Pancreas (tissue), 10 donors: Measurements from ENCODE around the gene RAB1B. TPM values are rescaled to one million over a fixed set of nuclear protein-coding genes. Genes with fewer than 3 reads are reported as not detected.
A peak's percentile ranks its signal among the peaks of the same experiment; 100 is the strongest.

Experiments used
- ATAC-seq, 4 donors: fragments of 200-7000 bp; cut with Tn5 transposase; one replicate each; pipeline versions ENCODE4 v1.8.0 to v1.9.1; 2020; ENCODE audit warnings: mild to moderate bottlenecking in 4 of 4, moderate library complexity in 4 of 4
- DNase-seq, 6 donors: peaks; one replicate each; pipeline ENCODE4 v3.0.0-alpha.2; 2020
- FAIRE-seq: peaks from 2 replicates; lab custom pipeline; 2012; peaks lifted over from hg19 to GRCh38; lab: Jason Lieb, UNC
- H3K27ac ChIP-seq, 4 donors: fragments of 200-600 bp; sonication (generic); 1 replicate in 3 of 4; 2 replicates in 1 of 4; pipeline versions ENCODE4 v1.5.0 to v1.8.0; 2020
- H3K27me3 ChIP-seq, 4 donors: fragments of 200-600 bp; one replicate each; pipeline ENCODE4 v1.8.0; 2021
- H3K36me3 ChIP-seq, 3 donors: fragments of 200-600 bp; sonication (generic) in 1 of 3; one replicate each; pipeline versions ENCODE4 v1.5.0 to v1.8.0; 2020 to 2021
- H3K4me1 ChIP-seq, 3 donors: fragments of 200-600 bp; one replicate each; pipeline ENCODE4 v1.8.0; 2021
- H3K4me3 ChIP-seq, 4 donors: fragments of 200-600 bp; sonication (generic) in 2 of 4; one replicate each; pipeline versions ENCODE4 v1.5.0 to v1.8.0; 2020 to 2021
- H3K9me3 ChIP-seq, 4 donors: fragments of 200-600 bp; one replicate each; pipeline ENCODE4 v1.8.0; 2021
- WGBS, 2 donors: extraction: QIAGEN DNeasy Blood & Tissue Kit; methylation state at CpG; one replicate each; pipeline ENCODE4 v1.1.7; 2013; 5-methylcytosine and 5-hydroxymethylcytosine counted together
- intact Hi-C, 3 donors: fragments of 100-400 bp; cut with DNase I; formaldehyde crosslinking; loops; one replicate each; pipeline versions ENCODE4 v1.11.1 to v1.14.2; 2022
- polyA plus RNA-seq, 2 donors: library from polyadenylated mRNA; stranded (reverse); fragments of 200-250 nt; gene quantifications; one replicate each; pipeline ENCODE4 v1.2.3, GENCODE V29; 2013
- total RNA-seq, 6 donors: library from RNA; stranded (reverse); fragmentation: NEBNext Ultra II Directional in 4 of 6; extraction: Animal tissue kit (Norgen Biotek cat#: 25700) in 4 of 6; gene quantifications; one replicate each; pipeline versions ENCODE4 v1.2.1 to v1.2.4, GENCODE V29; 2021 to 2023
- TF ChIP-seq, protein P1 (sequence below), 4 donors: fragments of 200-600 bp; sonication (generic) in 3 of 4; IDR thresholded peaks; one replicate each; pipeline versions ENCODE4 v1.5.0 to v1.8.0; 2021; ENCODE audit warnings: antibody characterized with exemption in 4 of 4
- donor health status: healthy with polysubstance abuse.
- donor health status: DM: no; HTN: no; CAD: no; lungs with moderate emphysema.
- donor health status: DM: no; HTN: no; CAD: no.
- donor health status: control.
- donor health status: control.
- donor health status: Bipolar disorder and iron deficiency.
- donor health status: DM: yes; HTN: yes; CAD: no.
- donor health status: DM: no; HTN: no; CAD: no.
- donor health status: DM: no; HTN: no; CAD: no.
- donor health status: DM: yes; HTN: yes; CAD: no.

RAB1B gene
- total and polyA plus RNA-seq, 8 donors, result 36.8 to 96.2 (median 55.1) TPM

DNA sequence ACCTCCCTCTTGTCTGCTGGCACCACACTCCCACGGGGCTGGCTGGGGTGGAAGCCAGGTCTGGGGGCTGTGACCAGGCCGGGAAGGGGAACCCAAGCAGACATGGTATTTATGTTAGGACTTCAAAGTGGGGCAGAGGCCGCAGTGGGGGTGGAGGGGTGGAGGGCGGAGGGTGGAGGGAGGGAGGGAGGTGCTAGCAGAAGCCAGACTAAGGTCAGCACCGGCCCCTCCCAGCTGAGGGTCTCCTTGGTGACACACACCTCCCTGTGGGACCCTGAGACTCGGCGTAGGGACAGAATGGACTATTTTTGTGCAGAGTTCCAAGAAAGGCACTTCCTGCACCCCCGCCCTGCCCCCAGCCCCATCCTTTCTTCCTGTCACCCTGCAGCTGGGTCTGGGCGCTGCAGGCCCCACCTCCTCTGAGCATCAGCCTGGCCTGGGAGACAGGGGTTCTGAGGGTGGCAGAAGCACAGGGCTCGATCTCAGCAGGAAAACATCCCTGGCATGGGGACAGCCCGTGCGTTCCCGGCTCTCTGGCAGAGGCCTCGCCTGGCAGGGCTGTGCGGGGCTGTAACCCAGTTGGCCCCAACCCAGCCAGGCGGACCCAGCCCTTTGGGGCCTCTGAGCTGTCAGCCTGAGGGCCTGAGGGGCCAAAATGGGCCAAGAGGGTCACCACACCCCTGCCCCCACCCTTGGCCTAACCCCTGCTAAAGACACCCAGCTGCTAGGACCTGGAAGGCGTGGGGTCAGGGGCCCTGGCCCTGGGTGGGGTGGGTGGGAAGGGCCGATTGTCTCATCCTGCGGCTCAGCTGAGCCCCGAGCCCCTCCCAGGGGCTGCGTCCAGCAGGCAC, 58.0 kb downstream of the RAB1B start:
- intact Hi-C loops, result no loop called here
- H3K4me3 ChIP-seq, result no peak overlapping the region
- FAIRE-seq (no peak), ATAC-seq (peak in 1 of 4 donors; percentile 3), DNase-seq (peak in 2 of 6 donors; percentile 53 to 69)
- no peaks in the 10 kb centered on the region for H3K36me3 ChIP-seq
- WGBS, 2 donors, result 63 to 65% methylated on average over 16 to 21 of the region's 21 CpGs
- H3K27me3 ChIP-seq, result no peaks in the 10 kb centered on the region
- H3K27ac ChIP-seq, result peak overlapping the region in 1 of 4 donors; percentile 12
- H3K4me1 ChIP-seq, result no peaks in the 10 kb centered on the region
- TF ChIP-seq, protein P1, sequence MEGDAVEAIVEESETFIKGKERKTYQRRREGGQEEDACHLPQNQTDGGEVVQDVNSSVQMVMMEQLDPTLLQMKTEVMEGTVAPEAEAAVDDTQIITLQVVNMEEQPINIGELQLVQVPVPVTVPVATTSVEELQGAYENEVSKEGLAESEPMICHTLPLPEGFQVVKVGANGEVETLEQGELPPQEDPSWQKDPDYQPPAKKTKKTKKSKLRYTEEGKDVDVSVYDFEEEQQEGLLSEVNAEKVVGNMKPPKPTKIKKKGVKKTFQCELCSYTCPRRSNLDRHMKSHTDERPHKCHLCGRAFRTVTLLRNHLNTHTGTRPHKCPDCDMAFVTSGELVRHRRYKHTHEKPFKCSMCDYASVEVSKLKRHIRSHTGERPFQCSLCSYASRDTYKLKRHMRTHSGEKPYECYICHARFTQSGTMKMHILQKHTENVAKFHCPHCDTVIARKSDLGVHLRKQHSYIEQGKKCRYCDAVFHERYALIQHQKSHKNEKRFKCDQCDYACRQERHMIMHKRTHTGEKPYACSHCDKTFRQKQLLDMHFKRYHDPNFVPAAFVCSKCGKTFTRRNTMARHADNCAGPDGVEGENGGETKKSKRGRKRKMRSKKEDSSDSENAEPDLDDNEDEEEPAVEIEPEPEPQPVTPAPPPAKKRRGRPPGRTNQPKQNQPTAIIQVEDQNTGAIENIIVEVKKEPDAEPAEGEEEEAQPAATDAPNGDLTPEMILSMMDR (IDR thresholded peaks at IDR 0.05), result no peak
- no peaks in the 10 kb centered on the region for H3K9me3 ChIP-seq

Other genes with a start within 250 kb of the RAB1B start
- gene CATSPER1, start 242.2 kb upstream of the RAB1B start, total RNA-seq, result under 1 TPM in 2 of 6 donors, not detected in 4; 0.06 to 0.41 TPM
- gene CATSPER1, start 242.2 kb upstream of the RAB1B start, polyA plus RNA-seq, result under 1 TPM; 0.27 to 0.38 TPM
- under 1 TPM in 5 of 6 donors, not detected in 1; 0.20 to 0.83 (median 0.43) TPM for gene GAL3ST3, start 219.5 kb upstream of the RAB1B start, total RNA-seq
- gene GAL3ST3, start 219.5 kb upstream of the RAB1B start, polyA plus RNA-seq, result 1 to 10 TPM in 1 of 2 donors, under 1 TPM in 1; 0.27 to 1.8 TPM
- 100 to 1,000 TPM in 1 of 6 donors, 10 to 100 TPM in 5; 64.4 to 118 (median 83.3) TPM for gene SF3B2, start 216.3 kb upstream of the RAB1B start, total RNA-seq
- gene SF3B2, start 216.3 kb upstream of the RAB1B start, polyA plus RNA-seq, result 10 to 100 TPM; 75.8 to 99.0 TPM
- gene PACS1, start 198.4 kb upstream of the RAB1B start, total RNA-seq, result 10 to 100 TPM; 19.6 to 61.0 (median 28.8) TPM
- 10 to 100 TPM; 16.9 to 27.1 TPM for gene PACS1, start 198.4 kb upstream of the RAB1B start, polyA plus RNA-seq
- gene KLC2, start 10.9 kb upstream of the RAB1B start, total RNA-seq, result 10 to 100 TPM in 2 of 6 donors, 1 to 10 TPM in 4; 7.7 to 15.8 (median 9.4) TPM
- gene KLC2, start 10.9 kb upstream of the RAB1B start, polyA plus RNA-seq, result 10 to 100 TPM; 23.3 to 35.4 TPM
- gene CNIH2, start 9.5 kb downstream of the RAB1B start, total RNA-seq, result 1 to 10 TPM in 5 of 6 donors, under 1 TPM in 1; 0.83 to 6.8 (median 1.9) TPM
- 10 to 100 TPM in 1 of 2 donors, 1 to 10 TPM in 1; 8.0 to 34.3 TPM for gene CNIH2, start 9.5 kb downstream of the RAB1B start, polyA plus RNA-seq
- gene YIF1A, start 20.5 kb downstream of the RAB1B start, total RNA-seq, result 10 to 100 TPM; 39.7 to 64.9 (median 49.1) TPM
- 100 to 1,000 TPM in 1 of 2 donors, 10 to 100 TPM in 1; 82.7 to 112 TPM for gene YIF1A, start 20.5 kb downstream of the RAB1B start, polyA plus RNA-seq
- gene TMEM151A, start 23.3 kb downstream of the RAB1B start, total RNA-seq, result under 1 TPM; 0.49 to 0.79 (median 0.72) TPM
- 1 to 10 TPM; 1.6 to 4.4 TPM for gene TMEM151A, start 23.3 kb downstream of the RAB1B start, polyA plus RNA-seq
- gene CD248, start 48.4 kb downstream of the RAB1B start, total RNA-seq, result 10 to 100 TPM in 3 of 6 donors, 1 to 10 TPM in 3; 1.2 to 17.7 (median 7.5) TPM
- 1 to 10 TPM; 2.5 to 4.0 TPM for gene CD248, start 48.4 kb downstream of the RAB1B start, polyA plus RNA-seq
- 1 to 10 TPM; 2.7 to 5.0 (median 4.1) TPM for gene RIN1, start 67.8 kb downstream of the RAB1B start, total RNA-seq
- 10 to 100 TPM in 1 of 2 donors, 1 to 10 TPM in 1; 9.2 to 15.7 TPM for gene RIN1, start 67.8 kb downstream of the RAB1B start, polyA plus RNA-seq
- 10 to 100 TPM; 14.3 to 22.0 (median 19.7) TPM for gene BRMS1, start 76.5 kb downstream of the RAB1B start, total RNA-seq
- 10 to 100 TPM; 46.9 to 65.0 TPM for gene BRMS1, start 76.5 kb downstream of the RAB1B start, polyA plus RNA-seq
- gene B4GAT1, start 79.0 kb downstream of the RAB1B start, total RNA-seq, result 10 to 100 TPM in 5 of 6 donors, 1 to 10 TPM in 1; 9.5 to 13.3 (median 12.0) TPM
- 10 to 100 TPM in 1 of 2 donors, 1 to 10 TPM in 1; 9.2 to 21.8 TPM for gene B4GAT1, start 79.0 kb downstream of the RAB1B start, polyA plus RNA-seq
- 1 to 10 TPM; 2.9 to 6.0 (median 4.3) TPM for gene SLC29A2, start 103.1 kb downstream of the RAB1B start, total RNA-seq
- 10 to 100 TPM; 19.9 to 21.7 TPM for gene SLC29A2, start 103.1 kb downstream of the RAB1B start, polyA plus RNA-seq
- gene NPAS4, start 152.4 kb downstream of the RAB1B start, total RNA-seq, result under 1 TPM in 1 of 6 donors, not detected in 5; 0.14 TPM
- under 1 TPM; 0.08 to 0.63 TPM for gene NPAS4, start 152.4 kb downstream of the RAB1B start, polyA plus RNA-seq
- gene MRPL11, start 170.2 kb downstream of the RAB1B start, total RNA-seq, result 10 to 100 TPM; 15.7 to 23.9 (median 21.0) TPM
- gene MRPL11, start 170.2 kb downstream of the RAB1B start, polyA plus RNA-seq, result 10 to 100 TPM; 29.2 to 30.2 TPM
- 1 to 10 TPM; 3.0 to 9.6 (median 6.4) TPM for gene PELI3, start 198.3 kb downstream of the RAB1B start, total RNA-seq
- gene PELI3, start 198.3 kb downstream of the RAB1B start, polyA plus RNA-seq, result 10 to 100 TPM; 14.7 to 19.9 TPM
- gene DPP3, start 211.8 kb downstream of the RAB1B start, total RNA-seq, result 10 to 100 TPM in 4 of 6 donors, 1 to 10 TPM in 2; 8.5 to 27.0 (median 20.2) TPM
- gene DPP3, start 211.8 kb downstream of the RAB1B start, polyA plus RNA-seq, result 10 to 100 TPM; 22.8 to 24.7 TPM
- 10 to 100 TPM; 19.1 to 29.6 (median 21.5) TPM for gene BBS1, start 242.0 kb downstream of the RAB1B start, total RNA-seq
- 10 to 100 TPM; 22.0 to 31.9 TPM for gene BBS1, start 242.0 kb downstream of the RAB1B start, polyA plus RNA-seq